HG02840 (cell line): ENCODE measurements around the gene MAPK1.
"Not testable (repeated sequence)": the region's sequence is repeated elsewhere in the genome, so short reads cannot be mapped to it uniquely, and the experiment has no call there.

Experiments
- ATAC-seq: cut with Tn5 transposase; IDR thresholded peaks from one replicate; pipeline ENCODE4 v1.9.1; 2021; ENCODE audit warnings: mild to moderate bottlenecking, moderate library complexity, moderate number of reproducible peaks; ENCODE audit not compliant: unreplicated experiment, low FRiP score

The MAPK1 gene

DNA sequence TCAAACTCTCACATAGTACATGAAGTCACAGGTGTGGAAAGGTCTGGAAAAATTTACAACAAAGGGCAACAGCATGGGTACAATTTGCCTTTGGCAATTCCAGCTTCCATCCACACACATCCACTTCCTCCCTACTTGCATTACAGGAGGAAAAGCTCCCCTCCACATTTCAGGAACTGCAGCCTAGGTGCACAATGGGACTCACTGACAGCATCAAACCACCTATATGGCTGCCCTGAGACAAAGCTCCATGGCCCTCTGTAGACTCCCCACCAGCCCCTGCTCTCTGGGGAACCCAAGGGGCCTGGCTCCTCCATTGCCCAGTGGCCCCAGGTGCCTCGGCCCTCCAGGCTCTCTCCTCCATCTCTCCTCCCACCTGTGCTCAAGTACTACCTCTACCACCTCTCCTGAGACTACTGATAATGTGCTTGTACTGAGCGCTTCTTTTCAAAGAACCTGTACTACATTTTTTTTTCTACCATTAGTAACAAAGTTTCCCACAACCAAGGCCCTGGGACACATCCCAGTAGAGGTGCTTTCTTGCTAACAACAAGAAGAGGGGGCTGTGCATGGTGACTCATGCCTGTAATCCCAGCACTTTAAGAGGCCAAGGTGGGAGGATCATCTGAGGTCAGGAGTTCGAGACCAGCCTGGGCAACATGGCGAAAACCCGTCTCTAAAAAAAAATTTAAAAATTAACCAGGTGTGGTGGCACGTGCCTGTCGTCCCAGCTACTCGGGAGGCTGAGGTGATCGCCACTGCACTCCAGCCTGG is 136.7 kb downstream of the MAPK1 start:
- no peak for ATAC-seq

DNA sequence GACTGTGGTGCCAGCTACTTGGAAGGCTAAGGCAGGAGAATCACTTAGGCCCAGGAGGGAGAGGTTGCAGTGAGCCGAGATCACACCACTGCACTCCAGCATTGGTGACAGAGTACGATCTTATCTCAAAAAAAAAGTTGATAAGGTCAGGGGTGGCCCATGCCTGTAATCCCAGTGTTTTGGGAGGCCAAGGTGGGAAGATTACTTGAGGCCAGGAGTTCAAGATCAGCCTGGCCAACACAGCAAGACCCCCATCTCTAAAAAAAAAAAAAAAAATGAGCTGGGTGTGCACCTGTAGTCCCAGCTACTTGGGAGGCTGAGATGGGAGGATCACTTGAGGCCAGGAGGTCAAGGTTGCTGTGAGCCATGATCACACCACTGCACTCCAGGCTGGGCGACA is 138.3 kb downstream of the MAPK1 start:
- not testable (repeated sequence) for ATAC-seq

DNA sequence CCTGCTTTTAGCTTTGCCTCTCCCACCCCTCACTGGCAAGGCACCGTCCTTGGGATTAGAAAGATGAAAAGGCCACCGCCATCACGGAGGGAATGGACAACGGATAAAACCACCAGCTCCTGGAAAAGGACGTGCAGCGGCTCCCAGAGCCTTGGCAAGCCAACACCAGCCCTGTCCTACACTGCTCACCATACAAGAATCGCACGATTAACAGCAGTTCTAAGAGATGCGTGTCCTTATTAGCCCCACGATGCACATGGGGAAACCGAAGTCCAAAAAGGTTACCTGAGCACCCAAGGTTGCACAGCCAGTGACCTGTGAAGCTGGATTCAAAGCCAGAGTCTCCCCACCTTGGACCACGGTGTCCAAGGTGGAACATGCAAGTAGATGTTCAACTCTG is 139.2 kb downstream of the MAPK1 start:
- ATAC-seq, result no peak

DNA sequence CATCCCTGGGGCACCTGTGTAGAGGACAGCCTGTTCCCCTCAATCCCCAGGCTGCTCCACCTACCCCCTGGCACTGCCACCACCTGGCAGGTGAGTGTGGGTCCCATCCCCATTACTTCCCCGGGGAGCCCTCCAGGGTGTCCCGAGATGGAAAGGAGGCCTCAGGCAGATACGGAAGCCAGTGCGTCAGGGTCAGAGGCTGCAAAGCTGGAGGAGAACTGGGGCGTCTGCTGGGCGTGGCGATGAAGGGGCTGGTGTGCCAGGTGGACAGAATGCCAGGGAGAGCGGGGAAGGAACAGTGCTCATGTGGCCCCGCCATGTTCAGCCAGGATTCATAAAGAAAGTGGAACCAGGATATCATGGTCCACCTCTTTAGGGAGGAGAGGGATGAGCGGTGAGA is 139.7 kb downstream of the MAPK1 start:
- ATAC-seq, result no peak

DNA sequence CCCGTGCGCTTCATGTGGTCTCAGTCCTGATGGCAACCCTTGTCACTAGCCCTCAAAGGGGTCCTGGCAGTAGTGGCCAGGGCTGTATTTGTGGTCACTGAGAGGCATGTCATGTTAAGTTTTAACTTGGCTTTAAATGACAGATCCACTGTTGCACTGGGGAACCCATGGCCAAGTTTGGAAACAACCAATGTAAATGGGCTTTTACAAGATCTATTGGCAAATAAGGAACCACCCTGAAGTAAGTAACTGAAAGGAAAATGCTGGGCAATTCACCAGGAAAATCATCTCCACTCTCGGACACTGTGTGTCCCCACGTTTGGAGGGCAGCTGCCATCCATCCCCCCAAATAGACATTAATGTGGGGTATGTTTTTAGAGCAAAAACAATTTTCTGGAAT is 140.3 kb downstream of the MAPK1 start:
- no peak for ATAC-seq

DNA sequence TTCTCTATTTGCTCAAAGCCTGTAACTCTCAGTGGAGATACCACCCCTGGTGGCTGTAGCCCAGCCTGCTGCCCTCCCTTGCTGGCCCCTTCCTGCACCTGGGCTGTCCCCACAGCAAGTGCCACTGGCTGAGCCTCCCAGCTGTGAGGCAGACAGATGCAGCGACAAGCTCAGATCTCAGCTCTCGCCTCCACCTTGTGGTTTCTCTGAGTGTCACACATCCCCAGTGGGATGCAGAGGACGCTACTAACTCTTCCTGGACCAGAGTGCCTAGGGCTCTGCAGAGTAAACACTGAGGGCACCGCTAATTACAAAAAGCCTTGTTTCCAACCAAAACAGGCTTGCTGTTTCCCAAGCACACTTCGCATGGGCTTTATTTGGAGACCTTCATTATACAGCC is 140.8 kb downstream of the MAPK1 start:
- no peak for ATAC-seq

DNA sequence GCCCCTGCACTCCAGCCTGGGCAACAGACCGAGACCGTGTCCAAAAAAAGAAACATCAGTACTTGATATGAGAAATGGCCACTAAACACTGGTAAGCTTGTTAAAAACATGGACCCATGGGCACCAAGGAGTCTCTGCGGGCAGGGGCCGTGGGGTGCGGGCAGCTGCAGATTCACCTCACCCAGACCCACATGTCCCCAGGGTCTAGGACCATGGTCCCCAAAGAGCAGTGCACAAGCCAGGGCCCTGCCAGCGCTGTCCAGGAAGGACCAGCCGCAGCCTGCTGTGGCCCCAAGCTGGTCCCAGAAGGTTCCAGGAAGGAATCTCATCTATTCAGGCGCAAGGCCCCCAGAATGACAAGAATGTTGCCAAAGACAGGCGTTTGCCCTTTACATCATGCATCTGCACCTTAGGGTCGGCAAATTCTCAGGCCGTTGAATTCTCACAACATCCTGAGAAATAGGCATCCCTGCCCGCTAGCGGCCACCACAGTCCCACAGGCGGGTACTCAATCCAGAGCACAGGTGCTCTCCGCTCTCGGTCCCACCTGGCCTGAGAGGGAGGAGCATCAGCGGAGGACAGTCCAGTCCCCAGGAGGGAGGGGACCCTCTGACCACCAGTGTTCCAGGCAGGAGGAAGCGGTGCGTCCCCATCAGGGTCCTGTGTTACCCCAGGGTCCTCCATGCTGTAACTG is 141.3 kb downstream of the MAPK1 start:
- ATAC-seq, result no peak

DNA sequence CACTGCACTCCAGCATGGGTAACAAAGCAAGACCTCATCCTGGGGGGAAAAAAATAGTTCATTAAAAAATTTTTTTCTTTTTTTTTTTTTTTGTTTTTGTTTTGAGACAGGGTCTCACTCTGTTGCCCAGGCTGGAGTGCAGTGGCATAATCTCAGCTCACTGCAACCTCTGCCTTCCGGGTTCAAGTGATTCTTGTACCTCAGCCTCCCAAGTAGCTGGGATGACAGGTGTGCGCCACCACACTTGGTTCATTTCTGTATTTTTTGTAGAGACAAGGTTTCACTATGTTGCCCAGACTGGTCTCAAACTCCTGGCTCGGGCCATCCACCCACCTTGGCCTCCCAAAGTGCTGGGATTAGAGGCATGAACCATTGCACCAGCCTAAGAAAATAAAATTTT is 142.9 kb downstream of the MAPK1 start:
- not testable (repeated sequence) for ATAC-seq

DNA sequence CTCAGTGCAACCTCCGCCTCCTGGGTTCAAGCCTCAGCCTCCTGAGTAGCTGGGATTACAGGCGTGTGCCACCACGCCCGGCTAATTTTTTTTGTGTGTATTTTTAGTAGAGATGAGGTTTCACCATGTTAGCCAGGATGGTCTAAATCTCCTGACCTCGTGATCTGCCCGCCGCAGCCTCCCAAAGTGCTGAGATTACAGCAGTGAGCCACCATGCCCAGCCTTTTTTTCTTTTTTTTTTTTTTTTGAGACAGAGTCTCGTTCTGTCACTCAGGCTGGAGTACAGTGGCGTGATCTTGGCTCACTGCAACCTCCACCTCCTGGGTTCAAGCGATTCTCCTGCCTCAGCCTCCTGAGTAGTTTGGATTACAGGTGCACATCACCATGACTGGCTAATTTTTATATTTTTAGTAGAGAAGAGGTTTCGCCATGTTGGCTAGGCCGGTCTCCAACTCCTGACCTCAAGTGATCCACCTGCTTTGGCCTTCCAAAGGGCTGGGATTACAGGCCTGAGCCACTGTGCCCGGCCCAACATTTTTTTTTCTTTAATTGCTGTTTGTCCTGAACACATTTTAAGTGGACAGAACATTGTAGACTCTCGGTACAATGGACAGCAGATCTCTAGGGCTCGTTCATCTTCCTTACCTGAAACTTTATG is 146.1 kb downstream of the MAPK1 start:
- not testable (repeated sequence) for ATAC-seq

DNA sequence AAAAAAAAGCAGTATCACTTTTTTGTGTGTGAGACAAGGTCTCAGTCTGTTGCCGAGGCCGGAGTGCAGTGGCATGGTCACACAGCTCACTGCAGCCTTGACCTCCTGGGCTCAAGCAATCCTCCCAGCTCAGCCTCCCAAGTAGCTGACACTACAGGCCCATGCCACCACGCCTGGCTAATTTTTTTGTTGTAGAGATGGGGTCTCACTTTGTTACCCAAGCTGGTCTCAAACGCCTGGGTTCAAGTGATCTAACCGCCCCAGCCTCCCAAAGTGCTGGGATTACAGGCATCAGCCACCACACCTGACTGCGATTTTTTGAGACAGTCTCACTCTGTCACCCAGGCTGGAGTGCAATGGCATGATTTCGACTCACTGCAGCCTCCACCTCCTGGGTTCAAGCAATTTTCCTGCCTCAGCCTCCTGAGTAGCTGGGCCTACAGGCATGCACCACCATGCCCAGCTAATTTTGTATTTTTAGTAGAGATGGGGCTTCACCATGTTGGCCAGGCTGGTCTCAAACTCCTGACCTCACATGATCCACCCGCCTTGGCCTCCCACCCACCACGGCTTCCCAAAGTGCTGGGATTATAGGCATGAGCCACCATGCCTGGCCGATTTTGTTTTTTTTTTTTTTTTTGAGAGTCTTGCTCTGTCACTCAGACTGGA is 147.1 kb downstream of the MAPK1 start:
- not testable (repeated sequence) for ATAC-seq

DNA sequence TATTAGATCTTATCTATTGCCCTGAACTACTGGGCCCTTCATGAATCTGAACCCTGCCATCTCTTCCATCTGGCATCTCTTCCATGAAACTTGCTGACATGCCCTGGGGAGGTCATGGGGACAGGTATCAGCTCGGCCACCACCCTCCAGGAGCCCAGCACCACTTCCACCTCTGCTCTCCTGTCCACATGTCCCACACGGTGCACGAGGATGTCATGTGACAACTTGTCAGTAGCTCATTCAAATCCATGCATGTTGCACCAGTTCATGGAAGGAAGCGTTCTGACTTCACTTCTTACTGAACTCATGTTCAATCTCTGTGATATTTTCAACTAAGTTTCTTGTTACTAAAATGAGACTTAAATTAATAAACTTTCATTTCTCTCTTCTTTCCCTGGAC is 148.4 kb downstream of the MAPK1 start:
- no peak for ATAC-seq

DNA sequence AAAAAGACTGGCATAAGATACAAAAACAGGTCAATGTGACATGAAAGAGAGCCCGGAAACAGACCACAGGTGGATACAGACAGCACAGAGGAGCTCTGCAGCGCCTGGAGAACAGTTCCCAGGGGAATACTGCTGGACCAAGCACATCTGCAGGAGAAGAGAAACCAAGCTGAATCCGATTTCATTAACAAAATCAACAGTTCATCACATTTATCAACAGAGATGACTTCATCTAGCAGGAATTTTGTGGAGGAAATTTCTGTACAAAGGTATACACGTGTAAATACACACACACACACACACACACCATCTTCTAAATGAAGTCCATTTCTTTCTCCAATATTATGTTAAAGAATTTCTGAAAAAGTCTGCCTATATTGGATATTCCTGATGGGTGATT is 148.9 kb downstream of the MAPK1 start:
- no peak for ATAC-seq

DNA sequence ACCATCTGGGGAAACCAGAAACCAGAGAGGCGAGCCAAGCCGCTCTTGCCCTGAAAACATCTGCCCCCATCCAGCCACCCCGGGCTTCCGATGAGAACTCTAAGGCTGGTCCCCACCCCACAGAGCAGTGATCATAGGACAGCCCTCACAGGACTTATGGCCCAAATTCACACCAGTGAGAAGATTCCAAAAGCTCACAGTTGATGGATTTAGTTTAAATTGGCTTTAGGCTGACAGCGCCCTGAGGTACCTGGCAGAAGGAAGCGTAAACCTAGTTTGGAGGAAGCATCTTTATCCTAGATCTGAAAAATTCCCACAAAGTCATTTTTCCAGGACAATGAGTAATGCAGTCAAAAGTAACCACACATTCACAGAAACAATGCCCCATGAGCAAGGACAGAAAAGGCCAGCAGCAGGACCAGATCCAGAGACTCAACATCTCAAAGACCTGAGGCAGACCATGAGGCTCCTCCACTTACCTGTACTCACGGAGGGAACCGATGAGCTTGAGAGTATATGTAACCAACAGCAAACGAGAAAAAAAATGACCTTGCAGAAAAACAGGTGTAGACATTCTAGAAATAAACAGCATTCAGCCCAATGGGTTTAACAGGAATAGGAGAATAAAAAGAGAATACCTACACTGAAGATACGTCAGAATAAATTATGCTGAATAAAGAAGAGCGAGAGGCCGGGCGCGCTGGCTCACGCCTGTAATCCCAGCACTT is 150.9 kb downstream of the MAPK1 start:
- ATAC-seq, result not testable (repeated sequence)

DNA sequence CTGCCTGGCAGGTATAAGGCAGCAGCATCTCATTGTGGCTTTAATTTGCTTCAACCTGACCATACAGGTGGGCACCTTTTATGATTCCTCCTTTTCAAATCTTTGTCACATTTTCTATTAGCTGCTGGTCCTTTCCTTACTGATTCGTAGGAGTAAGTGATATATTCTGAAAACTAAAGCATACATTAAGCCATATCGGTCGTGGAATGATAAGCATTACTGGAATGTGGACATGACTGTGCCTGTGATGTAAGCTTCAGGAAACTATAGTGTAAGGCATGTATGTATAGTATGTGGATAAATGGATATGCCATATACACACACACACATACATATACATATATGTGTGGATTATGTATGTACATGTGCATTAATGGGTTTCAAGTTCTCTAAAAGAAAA is 152.7 kb downstream of the MAPK1 start:
- no peak for ATAC-seq

DNA sequence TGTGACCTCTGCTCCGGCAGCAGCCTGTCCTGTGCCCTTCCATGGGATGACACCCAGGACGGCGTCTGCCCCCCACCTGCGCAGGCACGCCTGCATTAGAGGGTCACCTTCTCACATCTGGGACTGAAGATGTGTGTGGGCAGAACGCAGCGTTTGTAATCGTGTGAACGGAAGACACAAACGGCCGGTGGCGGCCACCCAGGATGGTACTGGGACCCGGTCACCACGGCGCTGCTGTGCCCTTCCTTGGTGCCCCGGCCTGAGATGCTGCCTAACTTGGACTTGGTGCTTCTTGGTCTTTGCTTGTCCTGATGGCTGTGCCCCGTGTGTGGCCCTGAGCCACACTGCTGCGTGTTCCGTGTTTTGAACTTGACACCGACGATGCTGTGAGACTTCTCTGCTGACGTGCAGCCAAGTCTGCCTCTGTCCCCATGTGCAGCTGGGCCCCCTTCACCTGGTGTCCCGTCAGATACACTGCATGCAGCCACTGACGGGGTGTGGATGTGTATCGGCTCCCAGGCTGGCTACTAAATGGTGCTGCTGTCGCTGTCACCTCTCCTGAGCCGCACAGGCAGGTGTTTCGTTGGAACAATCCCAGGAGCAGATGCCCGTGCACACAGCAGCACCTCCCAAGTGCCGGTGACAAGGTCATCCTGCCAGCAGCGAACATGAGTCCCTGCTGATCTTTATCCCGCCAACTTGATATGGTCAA is 153.2 kb downstream of the MAPK1 start:
- ATAC-seq, result no peak

DNA sequence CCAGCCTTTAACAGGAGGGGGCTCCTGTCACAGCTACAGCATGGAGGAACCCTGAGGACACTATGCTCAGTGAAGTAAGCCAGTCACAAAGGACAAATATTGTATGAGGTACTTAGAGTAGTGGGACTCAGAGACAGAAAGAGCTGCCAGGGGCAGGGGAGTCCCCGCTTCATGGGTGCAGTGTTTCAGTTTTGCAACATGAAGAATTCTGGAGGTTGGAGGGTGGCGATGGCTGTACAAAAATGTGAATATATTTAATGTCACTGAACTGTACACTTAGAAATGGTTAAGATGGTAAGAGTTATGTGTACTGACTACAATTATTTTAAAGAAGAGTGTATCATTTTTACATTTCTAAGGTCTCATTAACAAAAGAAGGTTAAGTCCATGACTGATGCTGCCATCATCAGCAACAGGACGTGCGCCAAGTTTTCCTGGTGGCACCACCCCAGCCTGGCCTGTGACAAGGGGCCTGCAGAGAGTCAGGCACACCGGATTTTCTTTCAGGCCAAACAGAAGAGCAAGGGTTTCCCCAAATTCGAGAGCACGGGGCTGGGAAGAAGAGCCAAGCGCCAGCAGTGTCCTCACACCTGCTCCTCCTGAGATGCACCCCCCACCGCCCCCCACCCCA is 153.9 kb downstream of the MAPK1 start:
- no peak for ATAC-seq

DNA sequence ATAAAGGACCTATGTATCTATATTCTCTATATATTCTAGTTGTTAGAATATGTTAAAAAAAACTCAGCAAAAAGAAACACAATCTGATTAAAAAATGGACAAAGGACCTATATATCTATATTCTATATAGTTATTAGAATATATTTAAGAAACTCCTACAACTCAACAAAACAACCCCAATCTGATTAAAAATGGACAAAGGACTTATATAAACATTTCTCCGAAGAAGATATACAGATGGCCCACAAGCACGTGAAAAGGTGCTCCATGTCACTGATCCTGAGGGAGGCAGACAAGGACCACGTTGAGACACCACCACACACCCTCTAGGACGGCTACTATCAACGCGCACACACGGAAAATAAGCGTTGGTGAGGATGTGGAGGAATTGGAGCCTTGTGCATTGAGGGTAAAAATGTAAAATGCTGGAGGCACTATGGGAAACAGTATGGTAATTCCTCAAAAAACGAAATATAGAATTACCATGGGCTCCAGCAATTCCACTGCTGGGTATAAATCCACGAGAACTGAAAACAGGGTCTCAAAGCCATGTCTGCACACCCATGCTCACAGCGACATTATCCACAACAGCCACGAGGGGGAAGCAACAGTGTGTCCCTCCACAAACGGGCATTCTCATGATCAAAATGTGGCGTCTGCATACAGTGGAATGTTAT is 154.6 kb downstream of the MAPK1 start:
- no peak for ATAC-seq

DNA sequence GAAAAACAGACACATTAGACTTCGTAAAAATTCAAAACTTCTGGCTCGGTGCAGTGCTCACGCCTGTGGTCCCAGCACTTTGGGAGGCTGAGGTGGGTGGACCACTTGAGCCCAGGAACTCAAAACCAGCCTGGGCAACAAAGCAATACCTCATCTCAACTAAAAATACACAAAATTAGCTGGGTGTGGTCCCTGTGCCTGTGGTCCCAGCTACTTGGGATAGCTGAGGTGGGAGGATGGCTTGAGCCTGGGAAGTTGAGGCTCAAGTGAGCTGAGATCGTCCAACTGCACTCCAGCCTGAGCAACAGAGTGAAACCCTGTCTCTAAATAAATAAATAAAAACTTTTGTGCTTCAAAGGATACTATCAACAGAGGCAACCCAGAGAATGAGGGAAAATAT is 155.6 kb downstream of the MAPK1 start:
- ATAC-seq, result no peak

DNA sequence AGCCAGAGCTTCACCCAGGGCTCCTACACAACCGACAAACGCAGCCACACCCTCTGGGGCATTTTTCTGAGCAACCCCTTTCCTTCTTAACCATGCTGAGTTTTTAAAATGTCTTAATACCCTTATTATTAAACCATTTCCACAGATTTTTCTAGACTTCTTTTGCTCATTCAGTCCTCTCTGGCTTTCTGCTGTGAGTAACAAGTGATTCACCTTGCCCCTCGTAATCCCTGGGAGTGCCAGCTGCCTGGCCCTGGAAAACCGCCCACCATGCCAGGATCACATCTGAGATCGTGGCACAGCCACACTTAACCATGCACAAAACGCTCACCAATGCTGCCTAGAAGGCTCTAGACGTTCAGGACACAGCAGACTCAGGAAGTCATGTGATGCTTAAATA is 157.3 kb downstream of the MAPK1 start:
- ATAC-seq, result no peak
